ENCODE measurements around the gene RNF150.

Gene RNF150

DNA sequence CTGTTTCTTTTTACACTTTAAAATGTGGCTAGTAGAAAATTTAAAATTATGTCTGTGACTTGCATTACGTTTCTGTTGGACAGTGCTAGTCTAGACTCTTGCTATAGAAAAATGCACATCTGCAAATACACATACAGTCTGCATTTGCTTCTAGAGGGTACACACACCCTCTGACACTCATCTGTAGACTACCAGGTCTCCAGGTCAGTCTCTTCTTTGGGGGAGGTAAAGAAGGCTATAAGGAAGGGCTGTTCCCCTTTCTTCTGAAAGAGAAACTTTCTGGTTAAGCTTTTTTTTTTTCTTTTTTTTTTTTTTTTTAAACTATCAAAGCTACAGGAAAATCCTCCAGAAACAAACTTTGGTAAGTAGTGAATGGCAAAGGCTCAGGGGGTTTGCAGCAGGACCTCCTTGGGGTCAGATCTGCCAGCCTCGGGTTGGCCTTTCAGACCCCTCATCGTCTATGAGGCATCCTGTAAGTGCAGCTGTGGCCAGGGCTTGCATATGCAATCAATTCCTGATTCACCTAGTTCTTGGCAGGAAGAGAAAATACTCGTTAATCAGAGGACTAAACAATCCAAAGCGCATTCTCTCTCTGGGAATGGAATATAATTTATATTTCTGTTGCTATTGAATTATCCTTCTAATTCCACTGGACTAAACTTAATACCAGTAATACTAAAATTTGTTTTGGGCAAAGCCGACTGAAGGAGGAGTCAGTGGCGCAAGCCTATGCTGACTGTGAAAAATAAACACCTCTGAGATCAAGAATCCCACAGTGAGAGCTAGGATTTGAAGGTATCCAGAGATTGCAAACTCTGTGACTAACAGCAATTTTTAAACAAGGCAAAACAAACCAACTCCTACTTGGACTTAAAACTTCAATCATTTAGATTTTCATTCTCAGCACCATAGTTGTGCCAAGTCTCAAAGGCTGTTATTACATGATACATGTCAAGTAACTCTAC, 267.7 kb downstream of the RNF150 start:
- no peak for DNase-seq (ENCODE audit: low spot score)

GRCh38 chr4:140863197-140863596, 270.1 kb downstream of the RNF150 start:
- no peak for DNase-seq (ENCODE audit: low spot score)

- DNase-seq (ENCODE audit: low spot score), result no peak
Measured at GRCh38 chr4:140862177-140862442, 271.2 kb downstream of the RNF150 start.

GRCh38 chr4:140861359-140862176, 271.7 kb downstream of the RNF150 start:
- peak; percentile 20 for DNase-seq (ENCODE audit: low spot score)

DNA sequence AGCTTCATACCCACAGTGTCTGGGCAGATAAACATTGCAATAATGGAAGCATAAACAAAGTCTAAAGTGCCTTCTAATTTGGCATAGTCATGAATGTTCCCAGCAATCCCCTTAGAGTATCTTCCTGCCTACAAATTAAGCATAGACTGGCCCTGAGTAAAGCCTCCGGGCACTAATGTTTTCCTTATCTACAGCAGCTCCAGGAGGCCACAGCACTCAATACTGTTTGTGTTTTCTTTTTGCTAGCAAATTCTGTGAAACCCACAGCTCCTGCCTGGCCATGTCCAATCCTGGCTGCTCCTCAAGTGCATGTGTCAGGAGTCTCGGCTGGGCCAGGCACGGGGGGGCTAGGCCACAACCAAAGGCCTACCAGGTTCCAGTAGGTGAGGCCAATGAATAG, 274.4 kb downstream of the RNF150 start:
- DNase-seq (ENCODE audit: low spot score), result no peak

DNA sequence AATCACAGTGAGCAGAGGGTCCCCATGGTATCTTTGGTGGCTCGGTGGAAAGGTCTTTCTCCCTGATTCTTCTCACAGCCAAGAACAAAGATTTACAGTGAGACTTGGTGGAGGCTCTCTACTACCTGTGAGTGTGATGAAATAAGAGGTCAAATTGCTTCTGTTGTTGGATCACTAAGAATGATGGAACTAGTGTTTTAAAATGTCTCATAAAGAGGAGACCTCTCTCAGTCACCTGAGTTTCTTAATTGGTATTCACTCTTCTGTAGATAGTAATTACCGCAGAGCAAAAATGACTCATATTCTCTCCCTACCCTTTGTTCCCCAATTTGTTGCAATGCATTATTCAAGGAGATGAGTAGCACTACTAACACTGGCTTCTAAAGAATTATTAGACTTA, 276.2 kb downstream of the RNF150 start:
- DNase-seq (ENCODE audit: low spot score), result no peak

GRCh38 chr4:140856621-140857062, 276.6 kb downstream of the RNF150 start:
- no peak for DNase-seq (ENCODE audit: low spot score)

GRCh38 chr4:140854168-140854567, 279.1 kb downstream of the RNF150 start:
- DNase-seq (ENCODE audit: low spot score), result no peak

- no peak for DNase-seq (ENCODE audit: low spot score)
Measured at GRCh38 chr4:140851804-140852203, 281.5 kb downstream of the RNF150 start.

DNA sequence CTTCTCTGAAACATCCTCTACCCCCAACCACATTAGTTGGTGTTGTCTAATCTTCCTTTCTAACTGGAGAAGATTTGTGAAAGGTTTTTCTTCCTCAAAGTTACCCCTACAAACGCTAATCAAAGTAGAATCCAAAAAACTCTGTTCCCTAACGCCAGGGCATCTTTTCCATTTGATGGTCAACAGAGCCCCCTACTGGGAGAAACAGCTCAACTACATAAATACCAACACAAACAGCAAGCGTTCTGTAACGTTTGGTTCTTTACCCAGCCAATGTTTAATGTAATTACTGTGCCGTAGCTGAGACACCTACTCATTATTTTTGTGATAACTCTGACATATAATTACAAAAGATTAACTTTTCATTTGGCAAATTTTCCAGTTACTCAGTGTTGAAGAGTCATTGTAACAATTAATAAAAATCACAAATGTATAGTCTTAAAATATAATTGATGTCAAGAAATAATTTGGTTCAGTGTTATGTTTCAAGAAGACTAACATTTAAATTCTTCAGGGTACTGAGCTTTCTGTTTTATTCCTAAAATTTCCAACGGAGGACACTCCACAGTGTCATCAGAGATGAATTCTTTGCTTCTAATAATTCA, 282.1 kb downstream of the RNF150 start:
- peak; percentile 27 for DNase-seq (ENCODE audit: low spot score)

DNA sequence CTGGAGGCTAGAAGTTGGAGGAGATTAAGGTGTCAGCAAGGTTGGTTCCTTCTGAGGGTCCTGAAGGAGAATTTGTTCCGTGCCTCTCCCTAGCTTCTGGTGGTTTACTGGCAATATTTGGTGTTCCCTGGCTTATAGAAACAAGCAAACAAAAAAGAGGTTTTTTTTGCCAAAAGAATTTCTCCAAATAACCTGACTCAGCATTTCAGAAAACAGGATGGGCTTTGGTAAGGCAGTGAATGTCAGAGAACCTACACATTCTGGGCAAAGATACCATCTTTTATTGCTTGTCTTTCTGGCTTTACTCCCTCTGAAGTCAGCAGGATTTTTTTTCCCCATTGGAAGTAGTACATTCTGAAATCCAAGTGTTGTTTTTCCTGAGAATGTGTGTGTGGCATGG, 283.7 kb downstream of the RNF150 start:
- no peak for DNase-seq (ENCODE audit: low spot score)

DNA sequence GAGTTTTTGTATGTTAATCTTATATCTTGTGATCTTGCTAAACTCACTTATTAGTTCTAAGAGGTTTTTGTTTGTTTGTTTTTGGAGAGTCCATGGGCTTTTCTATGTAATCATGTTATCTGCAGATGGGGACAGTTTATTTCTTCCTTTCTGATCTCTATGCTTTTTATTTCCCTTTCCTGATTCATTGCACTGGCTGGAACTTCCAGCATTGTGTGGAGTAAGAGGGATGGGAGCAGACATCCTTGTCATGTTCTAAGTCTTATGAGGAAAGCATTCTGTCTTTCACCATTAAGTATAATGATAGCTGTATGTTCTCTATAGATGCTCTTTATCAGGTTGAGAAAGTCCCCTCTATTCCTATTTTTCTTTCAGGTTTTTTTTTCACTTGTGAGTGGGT, 286.5 kb downstream of the RNF150 start:
- DNase-seq (ENCODE audit: low spot score), result no peak

DNA sequence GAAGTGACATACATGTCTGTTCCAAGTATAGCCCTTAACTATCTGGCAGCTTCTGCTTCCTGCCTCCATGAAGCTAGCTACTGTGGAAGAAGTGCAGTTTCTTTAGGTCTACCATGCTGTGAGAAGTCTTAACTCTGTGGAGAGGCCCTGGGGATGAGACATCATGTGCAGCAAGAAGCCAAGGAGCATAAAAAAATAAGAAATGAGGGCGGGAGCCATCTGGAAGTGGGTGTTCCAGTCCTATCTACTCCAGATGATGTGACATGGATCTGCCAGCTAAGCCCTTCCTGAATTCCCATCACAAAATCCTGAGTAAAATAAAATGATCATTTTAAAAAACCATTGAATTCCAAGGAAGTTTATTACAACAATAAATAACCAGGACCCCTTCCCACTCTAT, 289.2 kb downstream of the RNF150 start:
- no peak for DNase-seq (ENCODE audit: low spot score)

DNA sequence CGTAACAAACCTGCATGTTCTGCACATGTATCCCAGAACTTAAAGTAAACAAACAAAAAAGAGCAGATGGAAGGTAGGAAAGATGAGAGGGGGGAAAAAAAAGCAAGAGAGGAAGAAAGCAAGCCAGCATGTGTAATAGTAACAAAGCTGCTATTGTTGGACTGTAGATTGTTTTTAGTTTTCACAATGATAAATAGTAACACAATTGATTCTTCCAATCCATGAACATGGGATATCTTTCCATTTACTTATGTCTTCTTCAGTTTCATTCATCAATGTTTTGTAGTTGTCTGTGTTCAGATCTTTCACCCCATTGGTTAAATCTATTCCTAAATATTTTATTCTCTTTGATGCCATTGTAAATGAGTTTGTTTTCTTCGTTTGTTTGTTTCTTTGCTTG, 292.1 kb downstream of the RNF150 start:
- no peak for DNase-seq (ENCODE audit: low spot score)

DNA sequence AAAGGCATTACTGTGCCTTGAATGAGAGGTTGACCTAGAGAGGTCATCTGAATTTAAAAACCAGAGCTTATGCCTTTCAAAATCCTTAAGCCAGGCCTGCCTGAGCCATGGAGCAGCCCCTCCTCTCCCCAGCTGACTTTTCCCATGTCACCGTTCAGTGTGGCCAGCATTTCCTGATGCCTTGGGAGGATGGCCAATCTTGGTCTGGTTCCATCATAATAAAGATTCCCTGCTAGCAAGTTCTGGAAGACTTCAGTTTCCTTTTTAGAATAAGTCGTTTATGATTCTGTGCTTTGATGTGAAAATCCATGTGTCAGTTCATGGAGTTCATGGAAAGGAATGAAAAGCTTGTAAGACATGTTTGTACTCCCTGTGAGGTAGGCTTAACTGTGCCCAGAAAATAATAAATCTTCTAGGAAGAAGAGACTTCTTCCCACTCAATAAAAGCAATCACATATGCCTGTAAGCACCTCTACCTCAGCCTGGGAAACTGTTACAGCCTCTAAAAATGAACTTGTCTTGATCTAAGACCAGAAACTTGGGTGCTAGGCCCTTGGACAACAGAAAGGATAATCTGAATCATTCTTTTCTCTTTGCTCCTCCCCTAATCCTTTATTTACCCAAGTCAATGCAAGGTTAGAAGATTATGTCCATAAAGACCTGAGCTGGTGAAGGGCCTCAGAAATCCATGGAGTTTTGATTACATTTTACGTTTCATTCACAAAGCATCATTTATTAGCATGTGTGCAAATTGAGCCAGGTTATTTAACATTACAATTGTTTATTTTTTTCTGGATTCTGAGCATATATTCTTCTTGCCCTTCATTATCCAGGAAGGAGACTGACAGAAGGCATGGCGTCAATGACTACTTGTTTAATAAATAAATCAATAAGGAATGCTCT, 293.1 kb downstream of the RNF150 start:
- DNase-seq (ENCODE audit: low spot score), result no peak

DNA sequence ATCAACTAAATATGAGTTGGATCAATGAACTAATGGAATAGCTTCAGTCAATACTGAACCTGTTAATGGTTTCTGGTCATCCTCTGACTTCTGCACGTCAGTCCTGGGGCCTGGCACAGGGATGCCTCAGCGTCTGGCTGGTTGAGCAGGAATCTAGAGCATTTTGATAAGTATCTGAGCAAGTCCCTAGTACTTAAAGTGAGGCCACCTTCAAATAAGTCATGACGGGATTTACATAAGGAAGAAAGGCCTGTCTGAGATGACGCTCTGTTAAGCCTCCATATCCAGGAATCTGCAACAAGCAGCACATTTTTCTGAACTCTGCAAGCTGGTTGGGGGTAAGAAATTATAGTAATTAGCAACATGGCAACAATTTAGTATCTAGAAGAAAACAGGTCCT, 293.9 kb downstream of the RNF150 start:
- DNase-seq (ENCODE audit: low spot score), result no peak

GRCh38 chr4:140837736-140838135, 295.5 kb downstream of the RNF150 start:
- DNase-seq (ENCODE audit: low spot score), result no peak

GRCh38 chr4:140834839-140835495, 298.3 kb downstream of the RNF150 start:
- no peak for DNase-seq (ENCODE audit: low spot score)

DNA sequence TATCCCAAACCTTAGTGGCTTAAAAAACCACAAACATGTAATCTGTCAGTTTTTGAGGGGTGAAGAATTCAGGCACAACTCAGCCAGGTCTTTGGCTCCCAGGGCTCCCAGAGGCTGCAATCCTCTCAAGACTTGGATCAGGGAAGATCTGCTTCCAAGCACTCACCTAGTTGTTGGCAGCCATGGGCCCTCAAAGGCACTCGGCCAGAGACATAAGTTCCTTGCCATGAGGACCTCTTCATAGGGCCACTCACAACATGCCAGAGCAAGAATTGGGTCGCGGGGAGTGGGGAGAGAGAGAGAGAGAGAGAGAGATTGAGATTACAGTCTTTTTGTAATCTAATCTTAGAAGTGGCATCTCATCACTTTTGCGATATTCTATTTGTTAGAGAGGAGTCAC, 300.0 kb downstream of the RNF150 start:
- no peak for DNase-seq (ENCODE audit: low spot score)

DNA sequence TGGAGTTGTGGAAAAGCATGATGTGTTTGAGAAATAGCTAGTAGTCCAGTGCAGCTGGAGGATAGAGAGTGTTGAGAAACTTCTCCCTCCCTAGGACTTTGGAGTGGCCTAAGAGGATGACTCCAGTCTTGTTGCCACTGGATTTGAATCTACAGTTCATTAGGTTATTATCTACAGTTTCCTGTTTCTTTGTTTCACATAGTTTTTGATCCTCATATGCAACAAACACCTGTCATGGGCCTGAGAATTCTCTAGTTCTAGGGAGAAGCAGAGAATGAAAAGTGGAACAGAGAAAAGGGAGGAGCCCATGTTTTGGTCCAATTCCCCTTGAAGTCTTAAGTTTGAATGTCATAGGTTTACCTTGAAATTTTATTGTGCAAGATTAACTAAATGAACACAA, 303.4 kb downstream of the RNF150 start:
- DNase-seq (ENCODE audit: low spot score), result no peak

GRCh38 chr4:140826701-140827027, 306.6 kb downstream of the RNF150 start:
- DNase-seq (ENCODE audit: low spot score), result no peak
